Stimulated activated naive CD4-positive, alpha-beta T cell treated with Interleukin-2 at 50 U/mL for 16 hours (primary cell): ENCODE data around the gene PDIA5.

ENCODE experiments used
- DNase-seq: peaks from one replicate; lab custom pipeline; 2025; lab: John Stamatoyannopoulos, UW

Gene PDIA5

GRCh38 chr3:123119802-123120201 lies 53.0 kb downstream of the PDIA5 start:
- DNase-seq, result no peak

GRCh38 chr3:123120573-123120972 lies 53.7 kb downstream of the PDIA5 start:
- DNase-seq, result no peak

GRCh38 chr3:123122057-123122456 lies 55.2 kb downstream of the PDIA5 start:
- no peak for DNase-seq

GRCh38 chr3:123122525-123123315 lies 55.9 kb downstream of the PDIA5 start:
- DNase-seq, result no peak

GRCh38 chr3:123123716-123124616 lies 57.1 kb downstream of the PDIA5 start:
- no peak for DNase-seq

GRCh38 chr3:123124971-123125370 lies 58.1 kb downstream of the PDIA5 start:
- no peak for DNase-seq

- DNase-seq, result no peak
Measured at GRCh38 chr3:123126031-123126430, 59.2 kb downstream of the PDIA5 start.

GRCh38 chr3:123126653-123127052 lies 59.8 kb downstream of the PDIA5 start:
- no peak for DNase-seq

GRCh38 chr3:123129092-123129491 lies 62.3 kb downstream of the PDIA5 start:
- DNase-seq, result no peak

- no peak for DNase-seq
Measured at GRCh38 chr3:123129532-123129931, 62.7 kb downstream of the PDIA5 start.

- DNase-seq, result no peak
Measured at GRCh38 chr3:123130079-123130750, 63.4 kb downstream of the PDIA5 start.

GRCh38 chr3:123134671-123135070 lies 67.8 kb downstream of the PDIA5 start:
- no peak for DNase-seq

- no peak for DNase-seq
Measured at GRCh38 chr3:123137001-123137400, 70.2 kb downstream of the PDIA5 start.

GRCh38 chr3:123138839-123139444 lies 72.1 kb downstream of the PDIA5 start:
- no peak for DNase-seq

GRCh38 chr3:123139522-123139921 lies 72.7 kb downstream of the PDIA5 start:
- DNase-seq, result no peak

- no peak for DNase-seq
Measured at GRCh38 chr3:123140550-123140949, 73.7 kb downstream of the PDIA5 start.

GRCh38 chr3:123141276-123141675 lies 74.5 kb downstream of the PDIA5 start:
- DNase-seq, result no peak

GRCh38 chr3:123143669-123144411 lies 77.0 kb downstream of the PDIA5 start:
- no peak for DNase-seq

GRCh38 chr3:123147754-123148535 lies 81.1 kb downstream of the PDIA5 start:
- no peak for DNase-seq

- DNase-seq, result no peak
Measured at GRCh38 chr3:123148772-123149171, 81.9 kb downstream of the PDIA5 start.

GRCh38 chr3:123149525-123149924 lies 82.7 kb downstream of the PDIA5 start:
- no peak for DNase-seq
